HEK293 (cell line): ENCODE results near the gene RNF151.

Source experiments
- GFI1B ChIP-seq: fragments of 450-650 bp; formaldehyde crosslinking; IDR thresholded peaks from 2 replicates; pipeline ENCODE4 v1.5.1; 2016; ENCODE audit warnings: missing biosample characterization, missing genetic modification characterization
- HOXC10 ChIP-seq: sonication (generic); formaldehyde crosslinking; IDR thresholded peaks from 2 replicates; pipeline ENCODE4 v1.8.1; 2023; ENCODE audit warnings: mild to moderate bottlenecking, missing genetic modification reagents
- KLF9 ChIP-seq: fragments of 450-650 bp; formaldehyde crosslinking; IDR thresholded peaks from 2 replicates; pipeline ENCODE4 v1.5.1; 2016; ENCODE audit warnings: missing biosample characterization, missing genetic modification characterization, low read depth
- TCF7L2 ChIP-seq: IDR thresholded peaks from 2 replicates; pipeline ENCODE4 v1.6.1; 2011; ENCODE audit warnings: low read depth, mild to moderate bottlenecking, inconsistent platforms, low read length, moderate library complexity, borderline replicate concordance
- ZBTB7A ChIP-seq: fragments of 450-650 bp; formaldehyde crosslinking; IDR thresholded peaks from 2 replicates; pipeline ENCODE4 v1.5.1; 2016; ENCODE audit warnings: low read depth, missing biosample characterization, missing genetic modification characterization
- ZFHX2 ChIP-seq: fragments of 450-650 bp; formaldehyde crosslinking; conservative IDR thresholded peaks from 2 replicates; pipeline ENCODE4 v1.5.1; 2016; ENCODE audit warnings: missing biosample characterization, missing genetic modification characterization
- ZNF10 ChIP-seq: fragments of 450-650 bp; formaldehyde crosslinking; IDR thresholded peaks from 2 replicates; pipeline ENCODE4 v1.5.1; 2017; ENCODE audit warnings: missing biosample characterization, missing genetic modification characterization
- ZNF133 ChIP-seq: fragments of 450-650 bp; formaldehyde crosslinking; IDR thresholded peaks from 2 replicates; pipeline ENCODE4 v1.5.1; 2016; ENCODE audit warnings: missing biosample characterization, missing genetic modification characterization
- ZNF140 ChIP-seq: fragments of 450-650 bp; formaldehyde crosslinking; IDR thresholded peaks from 2 replicates; pipeline ENCODE4 v1.5.1; 2016; ENCODE audit warnings: missing biosample characterization, missing genetic modification characterization
- ZNF155 ChIP-seq: fragments of 450-650 bp; formaldehyde crosslinking; IDR thresholded peaks from 2 replicates; pipeline ENCODE4 v1.5.1; 2016; ENCODE audit warnings: missing biosample characterization, missing genetic modification characterization
- ZNF157 ChIP-seq: fragments of 450-650 bp; formaldehyde crosslinking; IDR thresholded peaks from 2 replicates; pipeline ENCODE4 v1.5.1; 2016; ENCODE audit warnings: missing biosample characterization, missing genetic modification characterization
- ZNF214 ChIP-seq: fragments of 450-650 bp; formaldehyde crosslinking; IDR thresholded peaks from 2 replicates; pipeline ENCODE4 v1.5.1; 2017; ENCODE audit warnings: missing biosample characterization, mild to moderate bottlenecking, missing genetic modification characterization, borderline replicate concordance
- ZNF24 ChIP-seq: fragments of 450-650 bp; formaldehyde crosslinking; IDR thresholded peaks from 2 replicates; pipeline ENCODE4 v1.5.1; 2016; ENCODE audit warnings: missing biosample characterization, missing genetic modification characterization
- ZNF280D ChIP-seq: fragments of 450-650 bp; formaldehyde crosslinking; IDR thresholded peaks from 2 replicates; pipeline ENCODE4 v1.5.1; 2016; ENCODE audit warnings: missing biosample characterization, missing genetic modification characterization
- ZNF292 ChIP-seq: fragments of 450-650 bp; formaldehyde crosslinking; IDR thresholded peaks from 2 replicates; pipeline ENCODE4 v1.5.1; 2016; ENCODE audit warnings: low read depth, missing biosample characterization, missing genetic modification characterization, borderline replicate concordance
- ZNF48 ChIP-seq: fragments of 450-650 bp; formaldehyde crosslinking; IDR thresholded peaks from 2 replicates; pipeline ENCODE4 v1.5.1; 2016; ENCODE audit warnings: missing biosample characterization, missing genetic modification characterization
- ZNF530 ChIP-seq: fragments of 450-650 bp; formaldehyde crosslinking; IDR thresholded peaks from 2 replicates; pipeline ENCODE4 v1.5.1; 2016; ENCODE audit warnings: low read depth, missing biosample characterization, missing genetic modification characterization
- ZNF549 ChIP-seq: fragments of 450-650 bp; IDR thresholded peaks from 2 replicates; pipeline ENCODE4 v1.5.1; 2018; ENCODE audit warnings: missing biosample characterization, missing genetic modification characterization, mild to moderate bottlenecking, inconsistent platforms, moderate library complexity
- ZNF701 ChIP-seq: fragments of 450-650 bp; formaldehyde crosslinking; IDR thresholded peaks from 2 replicates; pipeline ENCODE4 v1.5.1; 2016; ENCODE audit warnings: missing biosample characterization, missing genetic modification characterization
- ZNF785 ChIP-seq: fragments of 450-650 bp; formaldehyde crosslinking; IDR thresholded peaks from 2 replicates; pipeline ENCODE4 v1.5.1; 2016; ENCODE audit warnings: missing biosample characterization, missing genetic modification characterization
- ZNF830 ChIP-seq: fragments of 450-650 bp; IDR thresholded peaks from 2 replicates; pipeline ENCODE4 v1.5.0; 2018; ENCODE audit warnings: missing biosample characterization, missing genetic modification characterization, low read depth, mild to moderate bottlenecking, moderate library complexity
- ZSCAN30 ChIP-seq: fragments of 450-650 bp; IDR thresholded peaks from 2 replicates; pipeline ENCODE4 v1.5.1; 2018; ENCODE audit warnings: missing biosample characterization, mild to moderate bottlenecking, missing genetic modification characterization, moderate library complexity
- TF ChIP-seq, protein P1 (sequence below): fragments of 450-650 bp; formaldehyde crosslinking; IDR thresholded peaks from 2 replicates; pipeline ENCODE4 v1.5.0; 2017; ENCODE audit warnings: missing biosample characterization, missing genetic modification characterization, borderline replicate concordance
- TF ChIP-seq, protein P2 (sequence below): fragments of 450-650 bp; formaldehyde crosslinking; IDR thresholded peaks from 2 replicates; pipeline ENCODE4 v1.5.1; 2016; ENCODE audit warnings: missing biosample characterization, missing genetic modification characterization
- TF ChIP-seq, protein P3 (sequence below): fragments of 450-650 bp; formaldehyde crosslinking; IDR thresholded peaks from 2 replicates; pipeline ENCODE4 v1.5.1; 2016; ENCODE audit warnings: missing biosample characterization, missing genetic modification characterization
- TF ChIP-seq, protein P4 (sequence below): fragments of 450-650 bp; formaldehyde crosslinking; optimal IDR thresholded peaks from 2 replicates; pipeline ENCODE3; 2016; ENCODE audit warnings: missing biosample characterization, mild to moderate bottlenecking, missing genetic modification characterization
- TF ChIP-seq, protein P5 (sequence below): fragments of 450-650 bp; formaldehyde crosslinking; IDR thresholded peaks from 2 replicates; pipeline ENCODE4 v1.5.1; 2017; ENCODE audit warnings: missing biosample characterization, missing genetic modification characterization

RNF151 gene

DNA sequence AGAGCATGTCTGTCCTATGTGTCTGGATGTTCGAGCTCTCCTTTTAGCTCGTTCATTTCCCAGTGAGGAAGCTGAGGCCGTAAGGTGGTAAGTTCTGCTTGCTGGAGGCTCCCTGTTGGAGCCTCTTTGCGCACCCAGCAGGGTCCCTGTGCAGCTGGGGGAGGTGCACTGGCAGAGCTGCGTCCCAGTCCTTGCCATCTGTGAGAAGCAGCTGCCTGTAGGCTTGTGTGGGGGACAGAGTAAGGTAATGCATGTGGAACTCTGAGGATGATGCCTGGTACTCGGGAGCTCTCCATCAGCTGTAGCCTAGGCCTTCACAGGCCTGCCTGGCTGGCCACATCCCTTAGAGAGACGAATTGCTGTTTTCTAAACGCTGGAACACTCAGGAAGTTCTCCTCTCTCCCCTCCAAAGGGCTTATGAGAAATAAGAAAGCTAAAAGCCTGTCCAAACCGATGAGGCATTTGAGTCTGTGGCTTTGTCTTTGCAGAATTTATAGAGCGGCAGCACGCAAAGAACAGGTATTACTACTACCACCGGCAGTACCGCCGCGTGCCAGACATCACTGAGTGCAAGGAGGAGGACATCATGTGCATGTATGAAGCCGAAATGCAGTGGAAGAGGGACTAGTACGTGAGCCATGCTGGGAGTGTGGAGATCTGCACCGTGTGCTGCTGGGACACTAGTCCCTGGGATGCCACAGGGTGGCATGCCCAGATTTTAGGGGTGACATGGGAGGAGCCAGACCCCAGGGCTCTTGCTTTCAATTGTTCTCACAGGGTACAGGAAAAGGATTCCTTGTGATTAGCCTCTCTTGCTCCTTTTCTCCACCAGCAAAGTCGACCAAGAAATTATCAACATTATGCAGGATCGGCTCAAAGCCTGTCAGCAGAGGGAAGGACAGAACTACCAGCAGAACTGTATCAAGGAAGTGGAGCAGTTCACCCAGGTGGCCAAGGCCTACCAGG, 5.7 kb upstream of the RNF151 start (continued):
- TF ChIP-seq, protein P1, sequence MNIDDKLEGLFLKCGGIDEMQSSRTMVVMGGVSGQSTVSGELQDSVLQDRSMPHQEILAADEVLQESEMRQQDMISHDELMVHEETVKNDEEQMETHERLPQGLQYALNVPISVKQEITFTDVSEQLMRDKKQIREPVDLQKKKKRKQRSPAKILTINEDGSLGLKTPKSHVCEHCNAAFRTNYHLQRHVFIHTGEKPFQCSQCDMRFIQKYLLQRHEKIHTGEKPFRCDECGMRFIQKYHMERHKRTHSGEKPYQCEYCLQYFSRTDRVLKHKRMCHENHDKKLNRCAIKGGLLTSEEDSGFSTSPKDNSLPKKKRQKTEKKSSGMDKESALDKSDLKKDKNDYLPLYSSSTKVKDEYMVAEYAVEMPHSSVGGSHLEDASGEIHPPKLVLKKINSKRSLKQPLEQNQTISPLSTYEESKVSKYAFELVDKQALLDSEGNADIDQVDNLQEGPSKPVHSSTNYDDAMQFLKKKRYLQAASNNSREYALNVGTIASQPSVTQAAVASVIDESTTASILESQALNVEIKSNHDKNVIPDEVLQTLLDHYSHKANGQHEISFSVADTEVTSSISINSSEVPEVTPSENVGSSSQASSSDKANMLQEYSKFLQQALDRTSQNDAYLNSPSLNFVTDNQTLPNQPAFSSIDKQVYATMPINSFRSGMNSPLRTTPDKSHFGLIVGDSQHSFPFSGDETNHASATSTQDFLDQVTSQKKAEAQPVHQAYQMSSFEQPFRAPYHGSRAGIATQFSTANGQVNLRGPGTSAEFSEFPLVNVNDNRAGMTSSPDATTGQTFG = no peak
- TF ChIP-seq ZNF530 (tag by site-specific recombination) (no peak), HOXC10 (CRISPR knock-in tag) (no peak), GFI1B (tag by site-specific recombination) (0 out of 2 replicates have a peak, but pooled peaks have one; percentile 5), ZFHX2 (tag by site-specific recombination) (no peak), ZNF10 (tag by site-specific recombination) (0 out of 2 replicates have a peak, but pooled peaks have one; percentile 15), ZBTB7A (tag by site-specific recombination) (no peak; the same call in 1 of the 2 replicates), ZNF549 (tag by site-specific recombination) (no peak), KLF9 (tag by site-specific recombination) (no peak), ZNF133 (tag by site-specific recombination) (no peak), ZNF830 (tag by site-specific recombination) (no peak), ZNF155 (tag by site-specific recombination) (no peak), ZNF157 (no peak), ZNF214 (tag by site-specific recombination) (no peak), ZNF48 (tag by site-specific recombination) (no peak), TCF7L2 (no peak), ZNF140 (tag by site-specific recombination) (no peak), ZNF292 (tag by site-specific recombination) (no peak), ZNF24 (tag by site-specific recombination) (0 out of 2 replicates have a peak, but pooled peaks have one; percentile 51), ZNF701 (tag by site-specific recombination) (no peak), ZSCAN30 (tag by site-specific recombination) (peak; percentile 63), ZNF785 (no peak), ZNF280D (tag by site-specific recombination) (no peak)
- TF ChIP-seq, protein P2, sequence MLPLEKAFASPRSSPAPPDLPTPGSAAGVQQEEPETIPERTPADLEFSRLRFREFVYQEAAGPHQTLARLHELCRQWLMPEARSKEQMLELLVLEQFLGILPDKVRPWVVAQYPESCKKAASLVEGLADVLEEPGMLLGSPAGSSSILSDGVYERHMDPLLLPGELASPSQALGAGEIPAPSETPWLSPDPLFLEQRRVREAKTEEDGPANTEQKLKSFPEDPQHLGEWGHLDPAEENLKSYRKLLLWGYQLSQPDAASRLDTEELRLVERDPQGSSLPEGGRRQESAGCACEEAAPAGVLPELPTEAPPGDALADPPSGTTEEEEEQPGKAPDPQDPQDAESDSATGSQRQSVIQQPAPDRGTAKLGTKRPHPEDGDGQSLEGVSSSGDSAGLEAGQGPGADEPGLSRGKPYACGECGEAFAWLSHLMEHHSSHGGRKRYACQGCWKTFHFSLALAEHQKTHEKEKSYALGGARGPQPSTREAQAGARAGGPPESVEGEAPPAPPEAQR (tag by site-specific recombination) = no peak
- TF ChIP-seq, protein P3, sequence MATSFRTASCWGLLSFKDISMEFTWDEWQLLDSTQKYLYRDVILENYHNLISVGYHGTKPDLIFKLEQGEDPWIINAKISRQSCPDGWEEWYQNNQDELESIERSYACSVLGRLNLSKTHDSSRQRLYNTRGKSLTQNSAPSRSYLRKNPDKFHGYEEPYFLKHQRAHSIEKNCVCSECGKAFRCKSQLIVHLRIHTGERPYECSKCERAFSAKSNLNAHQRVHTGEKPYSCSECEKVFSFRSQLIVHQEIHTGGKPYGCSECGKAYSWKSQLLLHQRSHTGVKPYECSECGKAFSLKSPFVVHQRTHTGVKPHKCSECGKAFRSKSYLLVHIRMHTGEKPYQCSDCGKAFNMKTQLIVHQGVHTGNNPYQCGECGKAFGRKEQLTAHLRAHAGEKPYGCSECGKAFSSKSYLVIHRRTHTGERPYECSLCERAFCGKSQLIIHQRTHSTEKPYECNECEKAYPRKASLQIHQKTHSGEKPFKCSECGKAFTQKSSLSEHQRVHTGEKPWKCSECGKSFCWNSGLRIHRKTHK (tag by site-specific recombination) = no peak
- TF ChIP-seq, protein P4, sequence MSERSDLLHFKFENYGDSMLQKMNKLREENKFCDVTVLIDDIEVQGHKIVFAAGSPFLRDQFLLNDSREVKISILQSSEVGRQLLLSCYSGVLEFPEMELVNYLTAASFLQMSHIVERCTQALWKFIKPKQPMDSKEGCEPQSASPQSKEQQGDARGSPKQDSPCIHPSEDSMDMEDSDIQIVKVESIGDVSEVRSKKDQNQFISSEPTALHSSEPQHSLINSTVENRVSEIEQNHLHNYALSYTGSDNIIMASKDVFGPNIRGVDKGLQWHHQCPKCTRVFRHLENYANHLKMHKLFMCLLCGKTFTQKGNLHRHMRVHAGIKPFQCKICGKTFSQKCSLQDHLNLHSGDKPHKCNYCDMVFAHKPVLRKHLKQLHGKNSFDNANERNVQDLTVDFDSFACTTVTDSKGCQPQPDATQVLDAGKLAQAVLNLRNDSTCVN (tag by site-specific recombination) = peak; percentile 27
- TF ChIP-seq, protein P5, sequence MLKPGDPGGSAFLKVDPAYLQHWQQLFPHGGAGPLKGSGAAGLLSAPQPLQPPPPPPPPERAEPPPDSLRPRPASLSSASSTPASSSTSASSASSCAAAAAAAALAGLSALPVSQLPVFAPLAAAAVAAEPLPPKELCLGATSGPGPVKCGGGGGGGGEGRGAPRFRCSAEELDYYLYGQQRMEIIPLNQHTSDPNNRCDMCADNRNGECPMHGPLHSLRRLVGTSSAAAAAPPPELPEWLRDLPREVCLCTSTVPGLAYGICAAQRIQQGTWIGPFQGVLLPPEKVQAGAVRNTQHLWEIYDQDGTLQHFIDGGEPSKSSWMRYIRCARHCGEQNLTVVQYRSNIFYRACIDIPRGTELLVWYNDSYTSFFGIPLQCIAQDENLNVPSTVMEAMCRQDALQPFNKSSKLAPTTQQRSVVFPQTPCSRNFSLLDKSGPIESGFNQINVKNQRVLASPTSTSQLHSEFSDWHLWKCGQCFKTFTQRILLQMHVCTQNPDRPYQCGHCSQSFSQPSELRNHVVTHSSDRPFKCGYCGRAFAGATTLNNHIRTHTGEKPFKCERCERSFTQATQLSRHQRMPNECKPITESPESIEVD (tag by site-specific recombination) = peak; percentile 63; the same call in 1 of the 2 replicates
